ENCODE data around the gene RSU1.

Gene RSU1

DNA sequence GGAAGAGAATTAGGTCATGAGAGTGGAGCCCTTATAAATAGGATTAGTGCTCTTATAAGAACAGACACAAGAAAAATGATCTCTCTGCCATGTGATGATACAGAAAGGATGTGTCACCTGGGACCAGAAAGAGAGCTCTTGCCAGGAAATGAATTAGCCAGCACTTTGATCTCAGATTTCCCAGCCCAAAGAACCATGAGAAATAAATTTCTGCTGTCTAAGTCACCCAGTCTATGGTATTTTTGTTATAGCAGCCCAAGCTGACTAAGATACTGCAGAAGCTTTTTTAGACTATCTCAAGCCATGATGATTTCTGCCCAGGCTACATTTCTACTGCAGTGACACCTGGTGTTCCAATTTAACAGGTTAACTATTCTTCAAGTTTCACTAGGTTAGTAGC, 84.8 kb downstream of the RSU1 start:
- DNase-seq = no peak

DNA sequence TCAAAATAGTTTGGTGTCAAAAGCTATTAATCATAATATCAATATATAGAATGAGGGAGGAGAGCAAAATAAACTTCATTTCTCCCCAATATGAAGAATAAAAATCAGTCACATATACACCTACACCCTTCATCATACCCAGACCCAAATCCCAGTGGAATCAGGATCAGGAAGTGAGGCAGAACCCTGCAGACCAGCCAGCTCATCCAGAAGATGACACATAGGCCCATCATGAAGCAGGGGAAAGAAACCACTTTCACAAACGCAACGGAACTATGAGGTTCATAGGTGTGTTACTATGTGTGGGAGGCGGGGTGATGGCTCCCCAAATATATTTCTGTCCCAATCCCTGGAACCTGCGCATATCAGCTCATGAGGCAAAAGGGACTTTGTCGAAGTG, 89.0 kb downstream of the RSU1 start:
- no peak for DNase-seq

DNA sequence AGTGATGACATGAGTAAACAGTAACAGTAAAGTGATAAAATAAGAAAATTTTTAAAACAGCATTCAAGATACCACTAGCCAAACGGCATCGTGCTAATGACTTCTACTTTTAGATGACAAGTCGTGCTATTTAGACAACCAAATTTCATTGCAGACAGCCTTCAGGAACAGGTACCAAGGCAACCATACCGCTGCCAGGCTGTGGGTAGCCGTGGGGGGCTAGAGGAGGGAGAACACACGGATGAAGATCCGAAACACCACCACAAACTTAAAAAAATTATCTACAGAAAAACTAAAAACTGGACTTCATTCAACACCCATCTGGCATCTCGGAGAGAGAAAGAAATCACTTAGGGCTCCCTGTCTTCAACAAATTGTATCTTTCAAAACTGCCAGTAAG, 89.6 kb downstream of the RSU1 start:
- DNase-seq = no peak

DNA sequence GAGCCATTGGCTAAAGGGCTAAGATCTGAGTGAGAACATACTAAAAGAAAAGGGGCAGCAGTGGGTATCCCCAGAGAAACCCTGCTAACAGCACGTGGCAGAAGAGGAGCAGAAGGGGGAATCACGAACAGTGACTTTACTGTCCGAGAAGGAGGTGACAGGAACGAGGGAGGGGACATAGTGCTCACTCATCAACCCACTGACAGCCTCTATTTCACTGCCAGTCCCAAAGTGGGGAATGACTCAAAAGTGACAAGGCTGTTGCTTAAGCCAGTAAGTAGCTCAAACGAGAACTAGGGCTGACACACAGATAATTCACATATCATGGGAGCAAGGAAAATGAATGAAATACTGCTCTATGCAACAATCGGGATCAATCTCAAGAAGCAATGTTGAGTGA, 92.7 kb downstream of the RSU1 start:
- DNase-seq = no peak

DNA sequence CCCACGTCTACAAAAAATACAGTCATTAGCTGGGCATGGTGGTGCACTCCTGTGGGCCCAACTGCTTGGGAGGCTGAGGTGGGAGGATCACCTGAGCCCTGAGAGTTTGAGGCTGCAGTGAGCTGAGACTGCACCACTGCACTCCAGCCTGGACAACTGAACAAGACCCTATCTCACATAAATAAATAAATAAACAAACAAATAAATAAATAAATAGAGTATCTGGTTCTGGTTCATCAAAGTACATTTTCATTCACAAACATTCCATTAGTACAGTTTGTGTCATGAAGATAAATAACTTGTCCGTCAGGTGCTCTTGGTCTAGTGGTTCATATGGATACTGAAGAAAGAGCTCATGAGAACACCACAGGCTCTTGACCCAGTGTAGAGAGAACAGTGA, 96.4 kb downstream of the RSU1 start:
- no peak for DNase-seq

DNA sequence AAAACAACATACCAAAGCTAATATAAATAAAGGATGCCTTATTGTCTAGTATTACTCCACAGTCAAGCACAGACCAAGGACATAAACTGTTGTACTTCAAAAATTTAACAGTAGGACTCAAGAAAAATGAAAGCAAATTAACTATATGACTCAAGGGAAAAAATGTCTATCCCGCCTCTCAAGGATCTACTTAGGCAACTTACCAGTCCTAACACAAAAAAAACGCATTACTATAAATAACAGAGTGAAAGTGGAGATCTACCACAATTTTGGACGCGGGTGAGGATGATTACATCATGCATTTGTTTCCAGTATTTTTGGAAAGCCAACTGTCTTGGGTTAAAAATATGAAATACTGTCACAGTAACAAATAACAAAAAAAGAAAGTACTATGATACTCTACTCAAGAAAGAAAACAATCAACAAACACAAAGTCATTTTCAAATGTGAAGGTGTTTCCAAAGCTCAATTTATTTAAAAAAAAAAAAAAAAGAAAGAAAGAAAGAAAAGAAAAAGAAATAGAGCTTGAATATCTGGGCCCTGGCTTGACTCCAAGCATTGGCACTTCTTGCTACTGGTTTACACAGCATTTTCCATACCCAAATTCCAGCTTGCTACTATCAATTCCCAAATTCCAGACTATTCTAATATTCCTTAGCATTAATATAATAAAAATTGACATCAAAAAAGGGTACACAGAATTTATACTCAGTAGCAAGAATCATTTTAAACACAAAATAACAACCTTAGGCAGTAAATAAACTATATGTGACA, 99.4 kb downstream of the RSU1 start:
- DNase-seq = no peak

DNA sequence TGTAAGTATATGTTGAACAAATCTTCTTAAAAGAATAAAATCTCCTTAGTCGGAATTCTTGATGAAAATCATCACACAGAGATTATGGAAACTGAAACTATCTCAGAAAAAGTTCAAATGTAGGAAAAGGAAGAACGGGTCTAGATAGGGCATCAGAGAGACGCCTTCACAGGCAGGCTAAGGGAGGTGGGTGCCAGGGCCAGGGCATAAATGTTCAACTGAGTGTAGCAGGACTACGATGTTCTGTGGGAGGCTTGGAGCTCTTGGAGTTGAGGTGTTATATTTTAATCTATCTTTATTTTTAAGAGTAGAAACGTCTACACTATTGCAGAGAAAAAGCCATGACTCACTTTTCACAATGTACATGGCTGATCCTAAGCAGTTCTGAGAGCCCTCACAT, 101.2 kb downstream of the RSU1 start:
- DNase-seq = no peak

DNA sequence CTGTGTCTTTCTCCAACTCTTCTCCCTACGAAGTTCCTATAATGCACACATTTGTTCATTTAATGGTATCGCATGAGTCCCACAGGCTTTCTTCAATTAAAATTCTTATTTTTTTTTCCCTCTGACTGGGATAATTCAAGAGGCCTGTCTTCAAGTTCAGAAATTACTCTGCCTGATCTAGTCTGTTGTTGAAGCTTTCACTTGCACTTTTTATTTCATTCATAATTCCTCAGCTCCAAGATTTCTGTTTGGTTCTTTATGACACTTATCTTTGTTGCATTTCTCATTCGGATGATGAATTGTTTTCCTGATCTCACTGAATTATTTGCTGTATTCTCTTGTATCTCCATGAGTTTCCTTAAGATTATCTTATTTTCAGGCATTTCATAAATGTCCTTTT, 103.9 kb downstream of the RSU1 start:
- no peak for DNase-seq

DNA sequence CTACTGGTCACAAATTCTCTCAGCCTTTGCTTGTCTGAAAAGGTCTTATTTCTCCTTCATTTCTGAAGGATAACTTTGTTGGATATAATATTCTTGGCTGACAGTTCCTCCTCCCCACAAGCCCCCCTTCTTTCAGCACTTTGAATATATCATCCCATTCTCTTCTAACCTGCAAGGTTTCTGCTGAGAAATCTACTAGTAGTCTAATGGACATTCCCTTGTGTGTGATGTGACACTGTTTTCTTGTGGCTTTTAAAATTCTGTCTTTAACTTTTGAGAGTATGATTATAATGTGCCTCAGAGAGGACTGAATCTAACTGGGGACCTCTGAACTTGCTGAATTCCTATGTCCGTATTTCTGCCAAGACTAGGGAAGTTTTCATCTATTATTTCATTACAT, 104.3 kb downstream of the RSU1 start:
- DNase-seq = no peak

DNA sequence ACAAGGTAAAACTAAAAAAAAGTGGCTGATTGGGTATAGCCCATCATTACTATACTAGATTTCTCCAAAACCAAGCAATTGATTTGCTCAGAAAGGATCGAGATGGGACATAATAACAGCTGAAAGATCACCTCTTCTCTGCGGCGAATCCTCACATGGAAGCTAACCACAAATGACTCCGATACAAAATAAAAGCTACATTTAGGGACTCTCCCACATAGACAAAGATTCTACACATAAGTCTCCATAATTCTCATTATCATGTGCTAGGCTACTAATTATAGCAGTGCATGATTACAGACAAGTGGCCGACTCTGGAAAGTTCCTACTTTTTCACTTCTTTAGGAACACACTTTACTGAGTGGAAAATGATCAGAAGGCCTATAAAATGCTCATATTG, 116.9 kb downstream of the RSU1 start:
- DNase-seq = no peak

DNA sequence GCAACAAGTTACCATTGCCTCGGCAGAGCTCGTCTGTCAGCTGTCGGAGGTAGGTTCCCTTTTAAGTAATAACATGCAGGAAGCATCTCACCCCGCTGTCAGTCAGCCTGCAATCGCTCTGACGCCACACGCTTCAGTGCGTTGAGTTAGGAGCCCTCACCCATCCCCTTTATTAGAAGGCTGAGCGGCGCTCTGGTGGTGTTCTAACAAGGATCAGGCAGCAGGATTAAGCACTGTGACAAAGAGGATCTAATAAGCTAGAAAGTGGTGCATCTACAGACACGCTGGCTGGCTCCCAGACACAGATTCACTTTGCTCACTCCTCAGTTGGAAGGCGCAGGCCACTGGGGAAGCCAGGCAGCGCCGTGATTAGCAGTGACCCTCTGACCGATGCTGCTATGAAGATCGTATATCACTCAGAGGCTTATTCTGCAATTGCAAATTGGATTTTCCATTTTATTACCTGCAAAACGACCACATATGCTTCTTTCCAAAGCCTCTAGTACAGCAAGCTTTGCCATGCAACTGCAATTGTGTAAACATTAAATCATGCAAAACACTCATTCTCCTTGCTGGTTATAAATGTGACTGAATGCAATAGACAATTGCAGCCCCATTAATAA, 117.7 kb downstream of the RSU1 start:
- no peak for DNase-seq

DNA sequence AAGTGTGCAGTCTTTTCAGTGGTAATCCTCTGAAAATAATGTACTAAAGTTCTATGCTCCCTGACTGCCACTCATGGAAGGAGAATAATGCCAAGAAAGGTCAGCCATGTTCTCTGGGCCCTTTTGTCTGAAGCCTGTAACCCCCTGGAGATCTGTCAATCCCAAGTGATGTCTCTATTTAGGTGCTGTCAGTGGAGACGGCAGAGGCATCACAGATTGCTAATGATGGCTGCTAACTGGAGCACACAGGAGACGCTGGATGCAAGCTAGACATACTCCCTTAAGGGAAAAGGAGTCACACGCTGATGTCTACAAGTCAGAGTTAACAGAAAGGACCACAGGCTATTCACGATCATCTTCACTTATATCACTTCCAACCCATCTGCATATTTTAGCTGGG, 118.8 kb downstream of the RSU1 start:
- no peak for DNase-seq

DNA sequence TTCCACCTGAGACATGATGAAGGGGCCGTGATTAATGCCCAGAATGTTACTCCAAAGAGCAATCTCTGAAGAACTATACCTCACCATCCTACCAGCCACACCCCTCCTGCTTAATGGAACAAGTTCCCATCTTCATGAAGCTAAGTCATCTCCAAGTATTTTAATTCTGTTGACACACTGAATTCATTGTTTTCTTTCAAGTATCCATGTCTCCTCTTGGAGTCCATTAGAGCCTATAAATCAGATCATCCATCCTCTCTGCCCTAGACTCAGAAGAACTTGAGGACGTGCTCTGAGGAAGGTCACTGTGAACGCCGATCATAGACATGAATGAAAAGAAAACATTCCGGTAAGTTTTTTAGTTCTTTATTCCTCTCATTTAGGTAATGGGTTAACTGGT, 126.8 kb downstream of the RSU1 start:
- no peak for DNase-seq

DNA sequence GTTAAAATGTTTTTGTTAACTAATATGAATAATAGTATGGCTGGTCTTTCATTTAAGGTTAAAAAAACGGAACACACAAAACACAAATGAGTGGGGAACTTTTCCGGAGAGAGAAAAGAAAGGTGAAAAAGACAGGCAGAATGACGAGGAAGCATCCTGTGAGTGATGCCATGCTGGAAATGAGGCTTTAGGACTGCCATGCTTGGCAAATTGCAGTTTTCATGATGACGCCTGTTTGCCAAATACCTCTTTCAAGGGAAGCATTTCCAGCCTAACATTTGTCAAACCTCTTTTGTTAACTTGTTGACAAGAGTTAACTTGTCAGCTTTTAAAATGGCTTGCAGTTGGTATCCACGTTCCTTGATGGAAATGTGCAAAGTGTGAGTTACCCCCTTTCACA, 127.5 kb downstream of the RSU1 start:
- DNase-seq = no peak

DNA sequence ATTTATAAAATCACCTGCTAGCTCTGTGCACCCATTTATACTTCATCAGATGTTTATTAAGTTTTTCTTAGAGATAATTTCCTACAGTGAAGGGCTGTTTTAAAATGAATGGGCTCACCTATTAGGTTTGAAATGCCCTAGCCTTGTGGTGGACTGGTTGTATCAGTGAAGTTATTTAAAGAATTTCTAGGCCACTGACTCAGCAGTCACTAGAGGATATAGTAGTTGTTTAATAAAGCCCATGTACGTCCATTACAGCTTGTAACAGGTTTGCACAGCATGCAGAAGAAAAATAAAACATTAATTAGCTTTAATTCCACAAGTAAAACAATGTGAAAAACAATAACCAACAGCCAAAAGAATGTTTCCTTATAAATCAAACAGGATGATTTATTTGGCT, 128.0 kb downstream of the RSU1 start:
- DNase-seq = no peak

DNA sequence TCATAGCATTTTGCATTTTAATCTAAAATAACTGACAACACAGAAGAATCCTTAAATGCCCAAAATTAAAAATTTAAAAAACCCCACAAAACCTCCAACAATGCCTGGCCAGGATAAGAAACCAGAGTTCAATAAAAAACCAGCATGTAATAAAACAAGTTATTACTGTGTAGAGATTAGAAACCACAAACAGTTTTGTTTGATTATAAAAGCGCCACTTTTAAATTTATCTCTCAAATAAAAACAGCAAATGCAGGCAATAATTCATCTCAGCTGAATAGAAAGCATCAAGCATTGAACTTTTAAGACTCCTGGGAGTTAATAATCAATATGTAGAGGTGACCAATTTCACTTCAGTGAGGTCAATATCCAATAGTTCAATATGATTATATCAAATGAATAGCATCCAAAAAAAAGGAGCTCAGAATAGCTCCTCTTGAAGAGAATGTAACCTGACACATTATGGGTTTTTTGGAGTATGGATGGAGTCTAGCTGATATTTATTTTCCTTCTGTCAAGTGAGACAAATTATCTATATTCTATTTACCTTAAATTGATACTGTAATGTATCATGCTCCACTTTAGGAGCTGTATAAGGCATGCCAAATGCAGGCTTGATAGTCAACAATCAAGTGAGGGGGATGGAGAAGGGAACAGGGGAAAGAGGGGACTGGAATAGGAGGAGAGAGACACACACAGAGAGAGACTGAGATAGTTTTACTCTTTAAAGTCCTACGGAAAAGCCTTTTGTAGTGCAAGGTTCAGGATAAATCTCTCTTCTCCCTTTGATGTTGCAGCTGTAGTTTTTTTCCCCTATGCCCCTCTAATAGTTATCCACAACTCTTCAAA, 130.9 kb downstream of the RSU1 start:
- peak; percentile 24 for DNase-seq

DNA sequence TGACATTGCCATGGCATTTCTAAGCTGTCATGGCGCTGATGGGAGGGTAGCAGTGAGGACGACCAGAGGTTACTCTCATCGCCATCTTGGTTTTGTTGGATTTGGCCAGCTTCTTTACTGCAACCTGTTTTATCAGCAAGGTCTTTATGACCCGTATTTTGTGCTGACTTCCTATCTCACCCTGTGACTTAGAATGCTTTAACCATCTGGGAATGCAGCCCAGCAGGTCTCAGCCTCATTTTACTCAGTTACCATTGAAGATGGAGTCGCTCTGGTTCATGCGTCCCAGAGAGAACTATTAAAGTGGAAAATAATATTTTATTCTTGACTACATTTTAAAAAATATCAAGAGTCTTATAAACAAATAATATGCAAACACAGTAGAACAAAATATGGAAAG, 131.7 kb downstream of the RSU1 start:
- no peak for DNase-seq

DNA sequence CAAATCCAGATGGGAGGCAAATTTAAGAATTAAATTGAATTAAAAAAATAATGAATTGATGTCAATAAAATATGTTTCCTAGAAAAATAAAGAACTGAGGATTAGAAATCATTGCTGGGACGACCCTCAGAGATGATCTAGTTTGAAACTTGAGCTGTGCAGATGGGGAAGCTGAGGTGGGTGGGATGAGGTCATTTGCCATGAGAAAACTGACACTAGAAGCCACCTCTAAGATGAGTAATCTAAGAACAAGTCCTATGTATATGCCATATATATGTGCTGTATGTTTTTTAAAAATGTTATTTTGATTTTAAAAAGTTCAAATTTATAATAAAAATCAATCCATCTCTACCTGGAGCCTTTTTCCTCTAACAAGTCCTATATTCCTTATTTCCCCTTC, 135.7 kb downstream of the RSU1 start:
- DNase-seq = no peak

DNA sequence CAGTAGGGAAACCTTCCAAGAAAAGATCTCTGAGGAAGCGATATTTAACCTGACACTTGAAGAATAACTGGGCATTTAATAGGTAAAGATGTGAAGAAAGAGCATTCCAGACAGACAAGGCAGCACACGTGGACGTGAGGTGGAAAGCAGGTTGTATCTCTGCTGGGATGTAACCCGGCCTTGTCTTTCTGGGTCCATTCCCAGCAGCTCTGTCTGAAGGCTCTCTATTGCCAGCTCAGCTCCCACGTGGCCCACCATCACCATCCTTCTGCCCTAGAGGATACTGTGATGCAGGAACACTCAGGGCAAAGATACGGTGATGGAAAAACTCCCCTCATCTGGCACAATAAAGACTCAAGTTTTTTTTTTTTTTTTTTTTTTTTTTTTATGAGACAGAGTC, 137.7 kb downstream of the RSU1 start:
- DNase-seq = no peak

DNA sequence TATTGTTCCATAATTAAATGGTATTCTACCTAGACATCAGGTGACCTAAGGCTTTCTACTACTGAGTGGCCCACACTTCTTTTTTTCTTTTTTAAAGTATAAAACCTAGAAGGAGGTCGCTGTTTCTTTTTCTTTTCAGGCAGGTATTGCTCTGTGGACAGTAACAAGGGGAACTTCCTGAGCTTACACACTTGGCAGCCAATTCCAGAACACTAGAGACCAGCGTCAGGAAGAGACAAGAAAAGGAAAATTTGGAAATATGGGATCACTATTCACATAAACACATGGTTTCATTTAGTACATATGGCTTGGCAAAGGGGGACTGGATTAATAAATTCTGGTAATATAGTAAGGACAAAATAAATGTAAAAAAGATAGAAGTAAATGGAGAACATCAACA, 141.9 kb downstream of the RSU1 start:
- DNase-seq = no peak

DNA sequence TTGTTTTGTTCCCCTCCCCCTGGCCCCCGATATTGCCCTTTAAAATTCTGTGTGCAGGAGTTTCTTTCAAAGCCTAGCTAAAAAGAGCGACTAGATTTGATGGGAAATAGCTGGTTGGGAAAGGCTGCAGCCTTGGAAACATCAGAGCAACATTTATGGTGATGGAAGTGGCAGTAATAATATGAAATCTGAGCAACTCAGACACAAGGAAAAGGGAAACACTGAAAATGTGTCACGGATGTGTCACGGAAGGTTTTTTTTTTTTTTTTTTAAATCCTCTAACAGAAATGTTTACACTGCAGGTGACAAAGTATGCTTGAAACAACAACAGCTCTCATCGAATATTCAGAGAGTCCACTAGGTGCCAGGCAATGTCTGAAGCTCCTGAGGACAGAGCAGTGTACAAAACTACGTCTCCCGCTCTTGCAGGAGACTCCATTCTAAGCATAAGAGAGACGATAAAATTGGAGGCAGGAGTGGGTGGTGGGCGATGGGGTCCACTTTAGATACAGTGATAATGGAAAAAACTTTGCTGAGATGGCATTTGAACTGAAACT, 143.0 kb downstream of the RSU1 start:
- no peak for DNase-seq

DNA sequence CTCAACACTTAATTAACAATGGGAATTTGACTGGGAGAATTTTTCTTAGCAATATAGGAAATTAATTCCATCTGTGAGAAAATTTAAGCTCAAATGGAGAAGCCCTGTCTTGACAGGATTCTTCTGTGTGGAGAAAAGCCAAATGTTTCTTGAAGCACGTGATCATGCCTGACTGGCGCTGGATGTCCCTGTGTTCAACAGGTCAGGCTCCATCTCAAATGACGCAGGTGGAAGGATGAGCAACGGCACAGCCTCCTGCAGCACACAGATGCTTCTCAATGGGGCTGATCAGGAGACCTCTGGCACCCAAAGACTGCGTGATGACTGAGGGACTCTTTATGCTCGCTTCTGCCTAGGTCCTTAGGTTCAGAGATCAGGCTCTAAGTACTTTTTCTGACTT, 143.8 kb downstream of the RSU1 start:
- no peak for DNase-seq

DNA sequence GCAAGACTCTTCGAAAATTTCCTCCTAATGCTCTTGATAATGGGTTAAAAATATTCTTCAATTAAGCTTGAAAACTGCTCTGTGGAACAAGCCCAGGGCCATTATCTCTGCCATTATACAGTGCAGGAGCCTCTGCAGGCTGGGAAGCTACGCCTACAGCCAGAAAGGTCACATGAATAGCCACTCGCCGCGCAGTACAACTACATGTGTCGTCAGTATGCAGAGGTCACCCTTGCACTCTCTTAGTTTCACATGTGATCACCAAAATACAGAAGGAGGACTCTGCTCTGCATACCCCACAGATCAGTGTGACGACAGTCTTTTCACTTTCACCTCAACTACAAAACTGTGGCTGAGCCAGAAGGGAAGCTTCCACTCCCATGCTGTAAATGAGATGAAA, 153.8 kb downstream of the RSU1 start:
- DNase-seq = no peak

DNA sequence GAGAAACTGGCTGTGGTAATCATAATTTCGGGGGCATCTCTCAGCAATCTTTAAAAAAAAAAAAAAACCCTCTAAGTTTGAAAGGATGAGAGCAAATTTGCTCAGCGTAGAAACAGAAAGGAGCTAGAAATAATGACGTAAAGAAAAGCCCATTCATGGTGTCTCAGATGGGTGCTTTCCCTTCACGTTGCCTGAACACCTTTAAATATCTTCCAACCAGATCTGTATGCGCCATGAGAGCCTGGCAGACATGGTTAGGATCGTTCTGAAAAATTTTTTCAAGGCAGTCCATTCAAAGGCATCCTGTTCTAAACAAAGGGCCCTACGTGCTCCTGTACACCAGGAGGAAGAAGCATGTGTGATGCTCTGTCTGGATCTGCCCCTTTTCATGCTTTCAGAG, 154.3 kb downstream of the RSU1 start:
- DNase-seq = no peak

Data from hematopoietic multipotent progenitor cell treated with erythropoietin and hydrocortisone succinate and interleukin-3 and kit ligand, for 6 days (in vitro differentiated cells).